Small intestine (tissue), 7 donors: Measurements from ENCODE around the gene LPIN1. TPM values are rescaled to one million over a fixed set of nuclear protein-coding genes. Genes with fewer than 3 reads are reported as not detected.
"Not testable (repeated sequence)": the region's sequence is repeated elsewhere in the genome, so short reads cannot be mapped to it uniquely, and the experiment has no call there.

Experiments used
- DNase-seq, 2 donors: peaks; one replicate each; pipeline versions ENCODE4 v3.0.0 to v3.0.0-alpha.2; 2013
- FAIRE-seq: peaks from 2 replicates; lab custom pipeline; 2012; peaks lifted over from hg19 to GRCh38; lab: Jason Lieb, UNC
- H3K27ac ChIP-seq, 3 donors: one replicate each; pipeline ENCODE4 v1.5.1; 2013; ENCODE audit warnings: low read length in 2 of 3, mild to moderate bottlenecking in 2 of 3, control low read depth in 1 of 3, inconsistent platforms in 1 of 3, low read depth in 1 of 3, moderate library complexity in 1 of 3
- H3K27me3 ChIP-seq, 3 donors: one replicate each; pipeline ENCODE4 v1.6.1; 2013; ENCODE audit warnings: low read length in 3 of 3, inconsistent platforms in 1 of 3; ENCODE audit not compliant: control insufficient read depth in 3 of 3, insufficient read depth in 3 of 3
- H3K36me3 ChIP-seq, 3 donors: one replicate each; pipeline ENCODE4 v1.6.1; 2013; ENCODE audit warnings: low read length in 3 of 3, inconsistent platforms in 1 of 3, low read depth in 1 of 3, mild to moderate bottlenecking in 1 of 3, moderate library complexity in 1 of 3; ENCODE audit not compliant: control insufficient read depth in 3 of 3, insufficient read depth in 2 of 3
- H3K4me1 ChIP-seq, 3 donors: one replicate each; pipeline ENCODE4 v1.6.1; 2013; ENCODE audit warnings: low read length in 2 of 3, inconsistent platforms in 1 of 3, low read depth in 1 of 3, mild to moderate bottlenecking in 1 of 3, moderate library complexity in 1 of 3; ENCODE audit not compliant: control insufficient read depth in 3 of 3, insufficient read depth in 2 of 3
- H3K4me3 ChIP-seq, 3 donors: one replicate each; pipeline ENCODE4 v1.5.1; 2013; ENCODE audit warnings: low read length in 3 of 3, control low read depth in 1 of 3, inconsistent platforms in 1 of 3, low read depth in 1 of 3, mild to moderate bottlenecking in 1 of 3, moderate library complexity in 1 of 3
- H3K9me3 ChIP-seq, 2 donors: one replicate each; pipeline ENCODE4 v1.6.1; 2013; ENCODE audit warnings: low read depth in 1 of 2, low read length in 1 of 2; ENCODE audit not compliant: control insufficient read depth in 2 of 2, insufficient read depth in 1 of 2
- WGBS, 3 donors: extraction: QIAGEN DNeasy Blood & Tissue Kit; methylation state at CpG; one replicate each; pipeline ENCODE4 v1.1.7; 2013; 5-methylcytosine and 5-hydroxymethylcytosine counted together
- polyA plus RNA-seq, 4 donors: library from polyadenylated mRNA; stranded (reverse) in 3 of 4; unstranded in 1 of 4; fragments of 200-250 nt in 3 of 4; fragments of 120-200 nt in 1 of 4; gene quantifications; one replicate each; pipeline versions ENCODE4 v1.2.1 to v1.2.3, GENCODE V29; 2013
- donor health status: healthy with polysubstance abuse.
- donor health status: control.
- donor health status: control.
- donor health status: Bipolar disorder and iron deficiency.
- donor health status: healthy.

The LPIN1 gene
- polyA plus RNA-seq, 4 donors: 7.2 to 17.1 (median 8.5) TPM

DNA sequence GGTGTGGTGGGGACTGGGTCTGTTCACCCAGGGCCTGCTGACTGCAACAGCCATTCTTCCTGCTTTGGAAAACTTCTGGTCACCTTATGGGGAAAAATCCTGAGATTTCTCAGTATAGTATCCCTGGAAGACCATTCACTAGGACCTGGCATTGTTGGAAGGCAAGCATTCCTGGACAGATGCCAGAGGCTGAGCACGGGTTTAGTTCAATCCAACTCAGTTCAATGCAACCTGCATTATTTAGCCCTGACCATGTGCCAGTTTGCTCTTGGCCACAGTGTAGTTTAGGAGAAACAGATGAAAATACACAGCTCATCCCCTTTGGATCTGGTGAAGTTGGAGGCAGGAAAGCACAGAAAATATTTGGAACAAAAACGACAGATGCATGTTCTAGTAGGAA, 95.9 kb downstream of the LPIN1 start:
- no peaks in the 10 kb centered on the region for H3K9me3 ChIP-seq
- DNase-seq: no peak
- no peak overlapping the region for H3K4me3 ChIP-seq
- no peak overlapping the region for H3K27ac ChIP-seq
- H3K36me3 ChIP-seq: no peaks in the 10 kb centered on the region
- FAIRE-seq: no peak
- no peaks in the 10 kb centered on the region for H3K4me1 ChIP-seq
- no peaks in the 10 kb centered on the region for H3K27me3 ChIP-seq
- WGBS, 3 donors: 42 to 53% (median 45%) methylated on average over 2 of the region's 2 CpGs

DNA sequence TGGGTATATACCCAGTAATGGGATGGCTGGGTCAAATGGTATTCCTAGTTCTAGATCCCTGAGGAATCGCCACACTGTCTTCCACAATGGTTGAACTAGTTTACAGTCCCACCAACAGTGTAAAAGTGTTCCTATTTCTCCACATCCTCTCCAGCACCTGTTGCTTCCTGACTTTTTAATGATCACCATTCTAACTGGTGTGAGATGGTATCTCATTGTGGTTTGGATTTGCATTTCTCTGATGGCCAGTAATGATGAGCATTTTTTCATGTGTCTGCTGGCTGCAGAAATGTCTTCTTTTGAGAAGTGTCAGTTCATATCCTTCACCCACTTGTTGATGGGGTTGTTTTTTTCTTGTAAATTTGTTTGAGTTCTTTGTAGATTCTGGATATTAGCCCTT, 98.4 kb downstream of the LPIN1 start:
- not testable (repeated sequence) for H3K4me1 ChIP-seq, H3K36me3 ChIP-seq, FAIRE-seq, H3K27ac ChIP-seq, DNase-seq, H3K27me3 ChIP-seq, H3K4me3 ChIP-seq
- H3K9me3 ChIP-seq: peaks cover 0 to 11% of the 10 kb centered on the region in 2 donors
- 85 to 92% methylated on average over 1 of the region's 1 CpG; no CpG with 5 or more reads in 1 of the 3 donors for WGBS, 3 donors

DNA sequence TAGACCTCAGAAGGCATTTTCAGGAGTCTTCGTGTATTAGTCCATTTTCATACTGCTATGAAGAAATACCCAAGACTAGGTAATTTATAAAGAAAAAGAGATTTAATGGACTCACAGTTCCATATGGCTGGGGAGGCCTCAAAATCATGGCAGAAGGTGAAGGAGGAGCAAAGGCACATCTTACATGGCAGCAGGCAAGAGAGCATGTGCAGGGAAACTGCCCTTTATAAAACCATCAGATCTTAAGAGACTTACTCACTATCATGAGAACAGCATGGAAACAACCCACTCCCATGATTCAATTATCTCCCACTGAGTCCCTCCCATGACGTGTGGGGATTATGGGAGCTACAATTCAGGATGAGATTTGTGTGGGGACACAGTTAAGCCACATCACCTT, 101.5 kb downstream of the LPIN1 start:
- not testable (repeated sequence) for FAIRE-seq, H3K27me3 ChIP-seq, H3K4me1 ChIP-seq, H3K27ac ChIP-seq, H3K36me3 ChIP-seq, DNase-seq, H3K4me3 ChIP-seq
- H3K9me3 ChIP-seq: peaks cover 0 to 11% of the 10 kb centered on the region in 2 donors
- 72 to 88% (median 87%) methylated on average over 2 of the region's 2 CpGs for WGBS, 3 donors

DNA sequence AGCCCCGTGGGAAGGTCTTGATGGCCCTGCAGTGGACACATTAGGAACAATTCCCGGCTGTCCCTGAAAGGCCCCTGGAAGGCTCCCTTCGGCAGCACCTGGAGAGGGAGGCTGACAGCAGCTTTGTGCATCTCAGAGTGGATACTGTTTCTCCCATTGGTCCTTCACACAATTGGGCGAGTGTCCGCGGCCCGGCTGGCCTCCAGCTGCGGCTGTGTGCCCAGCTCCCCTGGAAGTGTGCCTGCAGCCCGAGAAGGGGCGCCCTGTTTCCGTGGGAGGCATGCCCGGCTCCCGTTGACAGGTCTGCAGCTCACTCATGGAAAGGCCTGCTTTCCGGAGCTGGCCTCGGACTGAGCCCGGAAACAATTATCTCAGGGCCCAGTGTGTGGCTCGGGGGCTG, 103.7 kb downstream of the LPIN1 start:
- Histone ChIP-seq H3K9me3 (peaks cover 0 to 11% of the 10 kb centered on the region in 2 donors), H3K4me3 (no peak overlapping the region), H3K27ac (no peak overlapping the region), H3K36me3 (no peaks in the 10 kb centered on the region), H3K4me1 (no peaks in the 10 kb centered on the region), H3K27me3 (no peaks in the 10 kb centered on the region)
- DNase-seq (no peak), FAIRE-seq (no peak)
- WGBS, 3 donors: 85 to 89% (median 85%) methylated on average over 17 of the region's 17 CpGs

DNA sequence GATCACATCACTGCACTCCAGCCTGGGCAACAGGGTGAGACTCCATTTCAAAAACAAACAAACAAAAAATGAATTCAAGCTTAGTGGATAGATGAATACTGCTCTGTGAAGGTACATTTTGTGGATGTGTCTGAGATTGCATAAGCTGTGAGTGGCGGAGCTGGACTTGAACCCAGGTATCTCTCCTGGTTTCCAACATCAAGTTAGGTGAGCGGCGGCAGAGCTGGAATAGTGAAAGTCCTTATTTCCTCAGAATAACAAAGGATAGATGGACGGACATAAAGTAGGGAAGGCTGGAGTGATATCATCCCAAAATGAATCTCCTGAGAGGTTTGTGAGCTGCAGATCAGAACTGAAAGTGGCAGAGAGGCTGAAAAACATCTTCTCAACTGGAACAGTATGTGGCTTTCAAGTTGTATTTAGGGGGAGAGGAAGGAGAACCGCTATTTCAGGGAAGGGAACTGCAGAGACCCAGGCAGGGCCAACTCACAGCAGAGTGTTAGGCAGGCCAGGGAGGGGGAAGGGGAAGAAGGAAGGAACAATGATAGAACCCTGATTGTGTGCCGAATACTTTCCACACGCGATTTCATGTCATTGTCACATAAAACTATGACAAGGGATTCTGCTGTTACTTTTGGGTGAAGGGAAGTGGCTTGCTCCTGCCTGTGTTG, 106.2 kb downstream of the LPIN1 start:
- H3K36me3 ChIP-seq: no peaks in the 10 kb centered on the region
- H3K4me1 ChIP-seq: no peaks in the 10 kb centered on the region
- 76 to 82% (median 82%) methylated on average over 8 of the region's 8 CpGs for WGBS, 3 donors
- FAIRE-seq (no peak), DNase-seq (no peak)
- H3K27me3 ChIP-seq: peaks cover 0 to 2% (median 0%) of the 10 kb centered on the region in 3 donors
- H3K4me3 ChIP-seq: no peak overlapping the region
- peaks cover 0 to 8% of the 10 kb centered on the region in 2 donors for H3K9me3 ChIP-seq
- no peak overlapping the region for H3K27ac ChIP-seq

DNA sequence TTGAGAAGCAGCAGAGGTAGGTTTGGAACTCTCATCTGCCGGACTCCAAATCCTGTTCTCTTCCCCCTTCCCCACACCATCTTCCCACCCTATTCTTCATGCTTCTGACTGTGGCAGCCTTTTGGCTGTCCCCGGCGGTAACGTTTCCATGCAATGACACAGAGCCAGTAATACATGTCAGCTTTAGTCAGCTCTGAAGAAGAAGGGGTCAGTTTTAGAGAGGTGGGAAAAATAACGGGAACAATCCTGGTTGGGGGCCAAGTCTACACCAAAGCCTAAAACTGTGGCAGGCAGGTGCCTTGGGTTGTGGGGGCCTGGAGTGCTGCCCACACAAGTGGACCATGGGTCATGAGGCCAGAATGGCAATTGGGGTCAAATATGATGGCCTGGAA, 106.8 kb downstream of the LPIN1 start:
- DNase-seq (no peak), FAIRE-seq (no peak)
- no peaks in the 10 kb centered on the region for H3K4me1 ChIP-seq
- no peaks in the 10 kb centered on the region for H3K36me3 ChIP-seq
- H3K27me3 ChIP-seq: peaks cover 0 to 2% (median 0%) of the 10 kb centered on the region in 3 donors
- no peak overlapping the region for H3K27ac ChIP-seq
- H3K4me3 ChIP-seq: no peak overlapping the region
- H3K9me3 ChIP-seq: peaks cover 0 to 3% of the 10 kb centered on the region in 2 donors
- WGBS, 3 donors: 82 to 83% (median 82%) methylated on average over 5 of the region's 5 CpGs

DNA sequence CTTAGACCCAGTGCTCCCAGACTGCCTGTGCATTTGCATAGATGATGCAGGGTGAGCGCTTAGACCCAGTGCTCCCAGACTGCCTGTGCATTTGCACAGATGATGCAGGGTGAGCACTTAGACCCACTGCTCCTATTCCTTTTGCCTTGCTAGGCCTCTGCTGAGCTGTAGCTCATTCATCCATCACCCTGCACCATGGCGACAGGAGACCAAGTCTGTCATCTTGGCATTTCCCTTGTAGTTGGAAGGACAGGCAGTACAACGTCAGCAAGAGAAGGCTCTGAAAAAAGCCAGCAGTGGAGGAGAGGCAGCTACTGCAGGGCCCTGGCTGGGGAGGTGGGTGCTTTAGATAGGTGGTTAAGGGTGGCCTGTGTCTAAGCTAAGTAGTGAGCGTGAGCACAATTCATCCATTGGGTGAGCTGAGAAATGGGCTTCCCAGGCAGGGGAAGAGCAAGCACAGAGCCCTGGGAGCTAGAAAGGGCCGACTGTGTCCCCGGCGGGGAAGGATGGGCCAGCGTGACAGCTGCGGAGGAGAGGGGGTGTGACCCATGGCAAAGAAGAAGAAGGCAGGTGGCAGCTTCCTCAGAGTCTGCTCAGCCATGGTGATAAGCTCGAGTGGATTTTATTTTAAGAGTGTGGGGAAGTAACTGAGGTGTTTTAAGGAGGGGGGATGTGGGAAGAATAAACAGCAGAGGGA, 108.8 kb downstream of the LPIN1 start:
- Histone ChIP-seq H3K27ac (no peak overlapping the region), H3K9me3 (peaks cover 0 to 16% of the 10 kb centered on the region in 2 donors), H3K4me3 (no peak overlapping the region), H3K4me1 (no peaks in the 10 kb centered on the region), H3K36me3 (no peaks in the 10 kb centered on the region), H3K27me3 (peaks cover 0 to 2% (median 0%) of the 10 kb centered on the region in 3 donors)
- WGBS, 3 donors: 55 to 72% (median 64%) methylated on average over 10 of the region's 10 CpGs
- DNase-seq (no peak), FAIRE-seq (no peak)

DNA sequence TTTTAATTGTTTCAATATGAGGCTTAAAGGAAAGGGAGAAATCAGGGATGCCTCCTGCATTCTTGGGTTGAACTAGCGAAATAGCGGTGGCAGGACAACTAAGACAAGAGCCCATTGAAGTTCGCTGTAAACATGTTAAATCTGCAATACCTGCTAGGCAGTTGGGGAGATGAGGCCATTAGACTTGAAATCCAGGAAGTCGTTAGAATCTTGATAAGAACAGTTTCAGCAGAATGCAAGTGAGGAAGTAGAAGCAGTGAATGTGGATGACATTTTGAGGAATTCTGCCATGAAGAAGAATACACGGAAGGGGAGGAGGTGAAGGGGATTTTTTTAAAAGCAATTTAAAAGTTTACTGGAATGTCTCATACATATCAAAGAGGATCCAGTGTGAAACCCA, 109.7 kb downstream of the LPIN1 start:
- FAIRE-seq: no peak
- 63 to 70% (median 67%) methylated on average over 5 of the region's 5 CpGs for WGBS, 3 donors
- Histone ChIP-seq H3K9me3 (peaks cover 0 to 16% of the 10 kb centered on the region in 2 donors), H3K36me3 (no peaks in the 10 kb centered on the region), H3K27me3 (peaks cover 0 to 2% (median 0%) of the 10 kb centered on the region in 3 donors), H3K4me3 (no peak overlapping the region), H3K4me1 (no peaks in the 10 kb centered on the region), H3K27ac (no peak overlapping the region)
- DNase-seq: no peak
